Retinal pigment epithelial cell (primary cell): ENCODE measurements around the gene KRT4.

Source experiments
- DNase-seq: peaks from one replicate; pipeline ENCODE4 v3.0.0-alpha.2; 2010; ENCODE audit warnings: low read depth
- H3K4me3 ChIP-seq: 2 replicates; pipeline ENCODE4 v1.5.1; 2011; ENCODE audit warnings: mild to moderate bottlenecking, low read length, control low read depth, moderate library complexity
- TF ChIP-seq, protein P1 (sequence below): conservative IDR thresholded peaks from 2 replicates; pipeline ENCODE4 v1.5.1; 2011; ENCODE audit warnings: low read depth, low read length, control low read depth, inconsistent platforms

Gene KRT4

DNA sequence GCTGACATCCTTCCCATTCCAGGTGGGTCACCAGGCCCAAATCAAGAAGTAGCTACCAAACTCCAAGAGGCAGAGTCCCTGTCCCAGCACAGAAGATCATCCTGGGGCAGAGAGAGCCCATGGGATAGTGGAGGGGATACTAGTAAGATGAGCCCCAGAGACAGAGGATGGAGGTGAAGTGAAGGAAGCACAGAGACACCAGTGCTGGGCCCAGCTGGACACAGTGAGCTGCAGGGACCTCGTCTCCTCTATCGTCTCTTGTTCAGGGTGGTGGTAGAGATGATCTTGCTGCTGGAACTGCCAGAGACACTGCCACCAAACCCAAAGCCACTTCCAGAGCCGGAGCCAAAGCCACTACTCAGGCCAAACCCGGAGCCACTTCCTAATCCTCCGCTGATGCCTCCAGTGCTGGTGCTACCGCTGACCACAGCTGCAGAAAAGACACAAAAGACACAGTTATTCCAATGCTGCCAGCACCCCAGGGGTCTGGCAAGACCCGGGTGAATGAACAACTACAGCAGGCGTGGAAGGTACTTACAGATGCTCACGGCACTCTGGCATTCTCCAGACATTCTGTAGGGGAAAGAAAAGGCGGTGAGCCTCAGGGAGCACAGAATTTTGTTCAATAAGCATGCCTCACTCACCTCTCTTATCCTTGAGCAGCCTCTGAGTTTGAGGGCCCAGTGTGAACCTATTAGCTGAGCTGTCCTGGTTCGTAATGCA is 6.9 kb downstream of the KRT4 start:
- no peak for DNase-seq
- TF ChIP-seq, protein P1, sequence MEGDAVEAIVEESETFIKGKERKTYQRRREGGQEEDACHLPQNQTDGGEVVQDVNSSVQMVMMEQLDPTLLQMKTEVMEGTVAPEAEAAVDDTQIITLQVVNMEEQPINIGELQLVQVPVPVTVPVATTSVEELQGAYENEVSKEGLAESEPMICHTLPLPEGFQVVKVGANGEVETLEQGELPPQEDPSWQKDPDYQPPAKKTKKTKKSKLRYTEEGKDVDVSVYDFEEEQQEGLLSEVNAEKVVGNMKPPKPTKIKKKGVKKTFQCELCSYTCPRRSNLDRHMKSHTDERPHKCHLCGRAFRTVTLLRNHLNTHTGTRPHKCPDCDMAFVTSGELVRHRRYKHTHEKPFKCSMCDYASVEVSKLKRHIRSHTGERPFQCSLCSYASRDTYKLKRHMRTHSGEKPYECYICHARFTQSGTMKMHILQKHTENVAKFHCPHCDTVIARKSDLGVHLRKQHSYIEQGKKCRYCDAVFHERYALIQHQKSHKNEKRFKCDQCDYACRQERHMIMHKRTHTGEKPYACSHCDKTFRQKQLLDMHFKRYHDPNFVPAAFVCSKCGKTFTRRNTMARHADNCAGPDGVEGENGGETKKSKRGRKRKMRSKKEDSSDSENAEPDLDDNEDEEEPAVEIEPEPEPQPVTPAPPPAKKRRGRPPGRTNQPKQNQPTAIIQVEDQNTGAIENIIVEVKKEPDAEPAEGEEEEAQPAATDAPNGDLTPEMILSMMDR: no peak
- H3K4me3 ChIP-seq: no peak overlapping the region

DNA sequence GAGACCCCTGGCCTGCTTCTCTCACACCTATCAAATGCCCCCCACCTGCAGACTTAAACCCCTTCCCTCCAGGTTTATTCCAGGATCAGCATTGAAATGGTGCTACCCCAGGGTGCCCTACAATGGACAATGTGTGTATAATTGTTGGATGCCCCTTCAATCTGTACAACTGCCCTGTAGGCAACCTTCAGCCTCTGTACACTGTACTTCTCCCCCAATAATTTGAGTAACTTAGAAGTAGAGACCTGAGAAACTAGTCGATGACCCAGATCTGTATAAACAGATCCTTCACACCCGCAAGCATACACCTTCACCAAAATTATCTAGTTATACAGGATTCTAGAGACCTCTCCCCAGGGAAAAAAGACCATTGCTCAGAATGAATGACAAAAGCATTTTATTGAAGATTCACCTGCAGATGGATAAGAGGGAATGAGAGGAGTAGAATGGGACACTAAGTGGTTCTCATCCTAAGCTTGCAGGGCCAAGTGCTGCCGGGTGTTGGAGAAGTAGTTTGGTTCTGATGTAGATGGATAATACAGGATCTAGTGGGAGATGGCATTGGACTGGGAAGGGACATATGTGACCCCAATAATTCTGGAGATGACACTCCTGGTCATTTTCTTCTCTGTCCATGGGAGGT is 7.6 kb downstream of the KRT4 start:
- TF ChIP-seq, protein P1: no peak
- no peak for DNase-seq
- H3K4me3 ChIP-seq: no peak overlapping the region

DNA sequence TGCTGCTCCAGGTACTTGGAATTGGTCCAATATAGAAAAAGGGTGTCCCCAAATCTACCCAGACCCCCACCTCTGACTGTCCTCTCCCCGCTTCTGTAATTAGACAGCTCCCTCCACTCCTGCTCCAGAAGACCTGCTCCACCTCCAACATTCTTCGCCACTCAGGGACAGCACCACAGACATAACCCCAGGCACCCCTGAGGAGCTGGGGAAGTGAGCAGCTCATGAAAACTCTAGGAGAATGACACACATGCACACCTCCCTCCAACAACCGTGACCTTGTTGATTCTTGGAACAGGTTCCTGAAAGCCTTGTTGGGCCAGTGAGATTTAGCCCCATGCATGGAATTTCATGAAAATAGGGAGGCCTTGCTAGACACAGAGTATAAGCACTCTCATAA is 8.2 kb downstream of the KRT4 start:
- no peak for DNase-seq
- TF ChIP-seq, protein P1: no peak
- H3K4me3 ChIP-seq: no peak overlapping the region

- TF ChIP-seq, protein P1: no peak
- DNase-seq: no peak
- H3K4me3 ChIP-seq: no peak overlapping the region
Observed at GRCh38 chr12:52805000-52805399, 8.9 kb downstream of the KRT4 start.

DNA sequence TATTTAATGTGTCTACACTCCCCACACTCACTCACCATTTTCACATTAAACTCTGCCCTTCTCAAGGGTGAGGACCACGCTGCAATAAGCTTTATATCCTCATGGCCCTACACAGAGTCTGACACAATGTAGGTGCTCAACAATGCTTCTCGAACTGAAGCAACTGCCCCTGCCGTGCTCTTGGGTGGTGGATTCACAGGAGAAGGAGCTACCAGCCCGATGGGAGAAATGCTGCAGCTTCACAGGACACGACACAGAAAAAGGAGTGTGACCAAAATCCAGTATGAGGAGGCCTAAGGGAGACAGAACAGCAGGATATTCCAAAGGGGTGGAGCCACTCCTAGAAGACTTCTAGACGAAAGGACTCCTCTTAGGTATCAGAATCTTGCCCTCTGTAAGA is 11.5 kb downstream of the KRT4 start:
- TF ChIP-seq, protein P1: no peak
- DNase-seq: no peak

DNA sequence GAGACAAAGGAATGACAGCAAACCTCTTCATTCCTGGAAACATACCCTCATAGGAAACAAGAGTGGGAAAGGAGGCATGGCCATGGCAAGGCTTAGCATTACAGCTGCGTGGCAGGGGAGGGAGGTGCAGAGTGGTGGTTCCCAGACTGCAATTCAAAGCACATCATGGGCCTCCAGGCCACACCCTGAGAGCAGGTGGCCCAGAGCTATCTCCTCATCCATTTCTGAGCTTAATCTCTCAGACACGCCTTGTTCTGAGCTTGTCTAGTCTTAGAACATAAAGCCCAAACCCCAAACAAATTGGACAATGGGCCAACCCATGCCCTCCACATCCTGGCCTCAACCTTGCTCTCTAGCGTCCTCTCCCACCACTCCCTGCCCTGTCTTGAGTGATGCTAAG is 12.1 kb downstream of the KRT4 start:
- TF ChIP-seq, protein P1: no peak
- DNase-seq: no peak
- H3K4me3 ChIP-seq: no peak overlapping the region

More for the DNA sequence above, 11.5 kb downstream of the KRT4 start:
- H3K4me3 ChIP-seq: no peak overlapping the region

DNA sequence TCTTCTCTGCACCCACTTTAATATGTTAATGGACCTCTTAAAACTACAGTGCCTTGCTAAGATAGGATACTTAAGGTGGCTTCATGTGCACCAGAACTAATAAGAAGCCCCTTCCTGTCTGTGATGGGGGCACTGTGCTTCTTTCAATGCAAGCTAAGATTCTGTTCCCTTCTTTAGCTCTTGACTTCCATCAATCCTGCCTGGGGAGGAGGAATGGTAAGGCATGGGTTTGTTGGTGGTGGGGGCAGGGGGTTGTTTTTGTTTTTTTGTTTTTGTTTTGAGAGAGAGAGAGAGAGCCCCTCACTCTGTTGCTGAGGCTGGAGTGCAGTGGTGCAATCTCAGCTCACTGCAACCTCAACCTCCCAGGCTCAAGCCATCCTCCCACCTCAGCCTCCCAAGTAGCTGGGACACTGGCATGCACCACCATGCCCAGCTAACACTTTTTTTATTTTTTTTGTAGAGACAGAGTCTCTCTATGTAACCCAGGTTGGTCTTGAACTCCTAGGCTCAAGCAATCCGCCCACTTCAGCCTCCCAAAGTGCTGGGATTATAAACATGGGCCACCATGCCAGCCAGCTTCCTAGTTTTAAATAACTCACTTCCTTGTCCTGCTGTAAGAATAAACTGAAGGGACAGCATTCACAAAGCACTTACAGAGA is 13.5 kb downstream of the KRT4 start:
- H3K4me3 ChIP-seq: no peak overlapping the region
- TF ChIP-seq, protein P1: no peak
- DNase-seq: no peak
